LNCaP clone FGC (cell line): ENCODE results near the gene POTEF.
"Not testable (repeated sequence)": the region's sequence is repeated elsewhere in the genome, so short reads cannot be mapped to it uniquely, and the experiment has no call there.

ENCODE experiments used
- DNase-seq: peaks from one replicate; pipeline ENCODE4 v3.0.0-alpha.2; 2011; ENCODE audit warnings: low read depth
- H3K4me3 ChIP-seq: 2 replicates; pipeline ENCODE4 v1.5.1; 2011; ENCODE audit warnings: mild to moderate bottlenecking, low read depth, low read length, control low read depth
- CTCF ChIP-seq: IDR thresholded peaks from 2 replicates; pipeline ENCODE4 v1.5.1; 2012; ENCODE audit warnings: mild to moderate bottlenecking; ENCODE audit not compliant: control insufficient read depth, insufficient read depth; ENCODE audit errors: extremely low read depth

The POTEF gene

GRCh38 chr2:130129120-130129829 lies at the start of gene POTEF:
Gene POTEF, minus strand, starts transcription at chr2:130129222. Its CDS starts 8,707 bp downstream, at chr2:130120515.
- DNase-seq, H3K4me3 ChIP-seq: not testable (repeated sequence)

- H3K4me3 ChIP-seq, DNase-seq: not testable (repeated sequence)
Measured at GRCh38 chr2:130174866-130175265, 45.8 kb upstream of the POTEF start.

GRCh38 chr2:130169896-130170295 lies 40.9 kb upstream of the POTEF start:
- TF ChIP-seq CTCF, result no peak
- no peak for DNase-seq
- H3K4me3 ChIP-seq, result no peak overlapping the region

- H3K4me3 ChIP-seq, DNase-seq: not testable (repeated sequence)
Measured at GRCh38 chr2:130169163-130169562, 40.1 kb upstream of the POTEF start.

- not testable (repeated sequence) for DNase-seq, H3K4me3 ChIP-seq
Measured at GRCh38 chr2:130166611-130167010, 37.6 kb upstream of the POTEF start.

- DNase-seq, result no peak
- no peak overlapping the region for H3K4me3 ChIP-seq
- no peak for TF ChIP-seq CTCF
Measured at GRCh38 chr2:130165293-130166016, 36.4 kb upstream of the POTEF start.

GRCh38 chr2:130162968-130163367 lies 33.9 kb upstream of the POTEF start:
- no peak for DNase-seq
- TF ChIP-seq CTCF, result no peak

GRCh38 chr2:130162486-130162885 lies 33.5 kb upstream of the POTEF start:
- not testable (repeated sequence) for H3K4me3 ChIP-seq, DNase-seq

More at GRCh38 chr2:130162968-130163367, 33.9 kb upstream of the POTEF start:
- H3K4me3 ChIP-seq, result no peak overlapping the region

GRCh38 chr2:130160838-130161705 lies 32.0 kb upstream of the POTEF start:
- not testable (repeated sequence) for DNase-seq, H3K4me3 ChIP-seq

- H3K4me3 ChIP-seq, result no peak overlapping the region
- DNase-seq, result no peak
- TF ChIP-seq CTCF, result no peak
Measured at GRCh38 chr2:130160131-130160530, 31.1 kb upstream of the POTEF start.

GRCh38 chr2:130159376-130159775 lies 30.4 kb upstream of the POTEF start:
- not testable (repeated sequence) for H3K4me3 ChIP-seq, DNase-seq
